VCaP (cell line): ENCODE data around the gene TMEM9.

ENCODE experiments used
- H3K27ac ChIP-seq: fragments of 450-650 bp; 2 replicates; pipeline ENCODE4 v1.5.1; 2017
- TF ChIP-seq, protein P1 (sequence below): fragments of 450-650 bp; conservative IDR thresholded peaks from 2 replicates; pipeline ENCODE4 v1.5.1; 2017; ENCODE audit warnings: mild to moderate bottlenecking, moderate library complexity

TMEM9 gene

GRCh38 chr1:201114245-201115131, 39.8 kb downstream of the TMEM9 start:
- peak overlapping the region; percentile 79 for H3K27ac ChIP-seq

GRCh38 chr1:201113451-201114244, 40.6 kb downstream of the TMEM9 start:
- TF ChIP-seq, protein P1, sequence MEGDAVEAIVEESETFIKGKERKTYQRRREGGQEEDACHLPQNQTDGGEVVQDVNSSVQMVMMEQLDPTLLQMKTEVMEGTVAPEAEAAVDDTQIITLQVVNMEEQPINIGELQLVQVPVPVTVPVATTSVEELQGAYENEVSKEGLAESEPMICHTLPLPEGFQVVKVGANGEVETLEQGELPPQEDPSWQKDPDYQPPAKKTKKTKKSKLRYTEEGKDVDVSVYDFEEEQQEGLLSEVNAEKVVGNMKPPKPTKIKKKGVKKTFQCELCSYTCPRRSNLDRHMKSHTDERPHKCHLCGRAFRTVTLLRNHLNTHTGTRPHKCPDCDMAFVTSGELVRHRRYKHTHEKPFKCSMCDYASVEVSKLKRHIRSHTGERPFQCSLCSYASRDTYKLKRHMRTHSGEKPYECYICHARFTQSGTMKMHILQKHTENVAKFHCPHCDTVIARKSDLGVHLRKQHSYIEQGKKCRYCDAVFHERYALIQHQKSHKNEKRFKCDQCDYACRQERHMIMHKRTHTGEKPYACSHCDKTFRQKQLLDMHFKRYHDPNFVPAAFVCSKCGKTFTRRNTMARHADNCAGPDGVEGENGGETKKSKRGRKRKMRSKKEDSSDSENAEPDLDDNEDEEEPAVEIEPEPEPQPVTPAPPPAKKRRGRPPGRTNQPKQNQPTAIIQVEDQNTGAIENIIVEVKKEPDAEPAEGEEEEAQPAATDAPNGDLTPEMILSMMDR, result no peak
- peak overlapping the region; percentile 79 for H3K27ac ChIP-seq

More at GRCh38 chr1:201114245-201115131, 39.8 kb downstream of the TMEM9 start:
- TF ChIP-seq, protein P1, result peak; percentile 86

DNA sequence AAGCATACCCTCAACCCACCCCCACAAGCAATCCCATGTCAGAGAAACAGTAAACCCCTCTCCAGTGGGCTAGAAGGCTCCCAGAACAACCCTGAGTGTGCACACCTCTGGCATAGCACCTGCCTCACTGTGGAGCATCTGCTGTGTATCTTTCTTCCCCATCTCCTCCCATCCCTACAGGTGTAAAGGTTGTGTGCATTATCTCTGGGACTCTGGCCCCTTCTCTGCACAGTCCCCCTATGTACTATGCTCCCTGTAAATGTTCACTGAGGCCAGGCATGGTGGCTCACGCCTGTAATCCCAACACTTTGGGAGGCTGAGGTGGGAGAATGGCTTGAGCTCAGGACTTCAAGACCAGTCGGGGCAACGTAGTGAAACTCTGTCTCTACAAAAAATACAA, 41.3 kb downstream of the TMEM9 start:
- TF ChIP-seq, protein P1, result no peak
- no peak overlapping the region for H3K27ac ChIP-seq

DNA sequence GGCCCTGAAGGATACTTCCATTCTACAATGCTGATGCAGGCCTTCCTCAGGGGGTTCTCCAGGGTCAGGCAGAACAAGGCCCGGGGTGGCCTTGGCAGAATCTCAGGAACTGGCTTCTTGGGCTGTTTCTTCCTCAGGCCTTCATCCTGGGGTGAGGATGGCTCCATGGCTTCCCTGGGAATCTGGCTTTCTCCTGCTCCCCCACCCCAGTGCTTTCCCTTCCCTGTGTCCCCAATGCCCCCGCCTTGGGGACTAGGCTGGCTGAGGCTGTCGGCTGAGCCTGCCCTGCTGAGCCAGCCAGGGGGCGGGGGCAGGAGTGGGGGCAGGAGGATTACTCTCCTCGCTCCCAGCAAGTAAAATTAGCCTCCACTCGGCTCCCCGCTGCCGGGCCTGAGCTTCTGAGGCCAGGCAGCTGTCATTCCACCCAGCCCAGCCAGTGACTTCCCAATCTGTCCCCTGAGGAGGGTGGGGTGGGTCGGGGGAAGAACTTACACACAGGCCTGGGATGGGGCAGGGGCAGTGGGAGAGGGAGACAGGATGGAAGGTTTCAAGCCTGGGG, 42.0 kb downstream of the TMEM9 start, which contains the start of gene CACNA1S:
Gene CACNA1S (minus strand): TSS at position 254 of the 559 bp plus-strand sequence. CDS start 87 bp downstream, at position 167.
- no peak within 1 kb of the TSS for H3K27ac ChIP-seq
- TF ChIP-seq, protein P1, result no peak

DNA sequence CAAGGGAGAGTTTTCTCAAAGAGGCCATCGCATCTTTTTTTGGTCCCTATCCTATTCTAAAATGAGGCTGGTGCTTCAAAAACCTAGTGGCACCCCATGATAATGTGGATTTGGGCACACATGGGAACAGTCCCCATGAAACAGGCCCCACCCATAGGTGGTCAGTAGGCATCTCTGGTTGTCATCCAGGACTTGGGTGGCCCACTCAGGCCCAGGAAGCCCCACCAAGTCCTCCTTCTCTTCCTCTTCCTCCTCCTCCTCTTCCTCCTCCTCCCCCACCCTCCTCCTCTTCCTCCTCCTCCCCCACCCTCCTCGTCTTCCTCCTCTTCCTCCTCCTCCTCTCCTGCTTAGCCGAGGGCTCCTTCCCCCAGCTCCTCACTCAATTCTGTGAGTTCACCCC, 42.6 kb downstream of the TMEM9 start:
- TF ChIP-seq, protein P1, result no peak
- H3K27ac ChIP-seq, result no peak overlapping the region

DNA sequence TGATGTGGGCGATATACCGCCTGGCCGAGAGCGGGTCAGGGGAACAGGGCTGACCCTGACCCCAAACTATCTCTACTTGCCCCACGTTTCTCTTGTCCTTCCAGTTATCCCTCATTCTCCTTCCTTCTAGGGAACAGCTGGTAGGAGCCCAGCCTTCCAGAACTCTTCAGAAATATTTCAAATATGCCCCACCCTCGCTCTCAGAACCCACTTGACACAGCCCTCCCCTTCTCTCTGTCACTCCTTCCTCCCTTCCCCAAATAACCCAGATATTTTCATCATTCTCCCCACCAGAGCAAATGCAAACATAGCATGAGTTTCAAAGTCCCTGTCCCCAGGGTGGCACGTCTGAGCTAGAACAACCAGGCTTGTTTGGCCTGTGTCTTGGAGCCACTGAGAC, 43.1 kb downstream of the TMEM9 start:
- TF ChIP-seq, protein P1, result no peak
- H3K27ac ChIP-seq, result no peak overlapping the region

DNA sequence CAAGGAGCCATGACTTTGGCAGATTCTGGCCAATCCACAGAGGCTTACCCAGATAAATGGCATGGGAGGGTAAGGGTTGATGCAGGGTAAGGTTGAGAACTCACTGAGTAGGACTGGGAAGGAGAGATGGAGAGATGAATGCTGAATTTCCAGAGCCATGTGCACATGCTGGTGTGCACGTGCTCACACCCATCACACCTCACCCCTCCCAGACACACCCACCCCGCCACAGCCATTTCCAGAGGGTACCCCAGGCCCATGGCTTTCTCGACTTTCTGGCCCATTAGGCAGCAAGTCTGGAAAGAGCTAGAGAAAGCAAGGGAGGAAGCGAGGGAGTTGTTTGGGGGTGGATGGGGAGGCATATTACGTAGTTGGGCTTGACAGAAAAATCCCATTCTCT, 43.7 kb downstream of the TMEM9 start:
- H3K27ac ChIP-seq, result no peak overlapping the region

More for the DNA sequence above, 43.7 kb downstream of the TMEM9 start:
- TF ChIP-seq, protein P1, result no peak
